HFF-Myc (cell line): ENCODE measurements around the gene PROM1.

Source experiments
- DNase-seq: peaks from one replicate; pipeline ENCODE4 v3.0.0-alpha.2; 2011; ENCODE audit warnings: low read depth; ENCODE audit errors: extremely low read depth
- H3K4me3 ChIP-seq: replicated peaks from 2 replicates; pipeline ENCODE4 v1.5.1; 2011; ENCODE audit warnings: low read depth, mild to moderate bottlenecking, control low read depth, low read length
- TF ChIP-seq, protein P1 (sequence below): IDR thresholded peaks from 2 replicates; pipeline ENCODE4 v1.5.1; 2012; ENCODE audit warnings: mild to moderate bottlenecking, low read depth, low read length, control low read depth; ENCODE audit errors: missing control alignments

PROM1 gene

DNA sequence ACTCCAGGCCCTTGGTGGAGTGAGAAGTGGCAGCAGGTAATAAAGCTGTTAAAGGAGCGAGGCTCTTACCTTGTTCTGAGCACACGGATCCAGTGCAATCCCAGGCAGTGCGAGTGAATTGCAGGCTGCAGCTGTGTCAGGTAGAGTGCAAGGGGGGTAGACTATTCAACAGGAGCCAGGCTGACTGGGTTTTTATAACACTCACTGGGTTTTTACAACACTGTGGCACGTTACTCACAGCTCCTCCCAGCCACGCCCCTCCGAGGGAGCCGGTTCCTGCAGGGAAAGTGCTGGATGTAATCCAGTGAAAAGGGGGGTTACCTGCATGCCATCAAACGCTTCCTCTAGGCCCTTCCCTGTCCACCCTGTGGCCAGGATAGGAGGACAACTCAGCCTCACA is 145.6 kb downstream of the PROM1 start:
- no peak for DNase-seq
- H3K4me3 ChIP-seq = no peak overlapping the region
- TF ChIP-seq, protein P1, sequence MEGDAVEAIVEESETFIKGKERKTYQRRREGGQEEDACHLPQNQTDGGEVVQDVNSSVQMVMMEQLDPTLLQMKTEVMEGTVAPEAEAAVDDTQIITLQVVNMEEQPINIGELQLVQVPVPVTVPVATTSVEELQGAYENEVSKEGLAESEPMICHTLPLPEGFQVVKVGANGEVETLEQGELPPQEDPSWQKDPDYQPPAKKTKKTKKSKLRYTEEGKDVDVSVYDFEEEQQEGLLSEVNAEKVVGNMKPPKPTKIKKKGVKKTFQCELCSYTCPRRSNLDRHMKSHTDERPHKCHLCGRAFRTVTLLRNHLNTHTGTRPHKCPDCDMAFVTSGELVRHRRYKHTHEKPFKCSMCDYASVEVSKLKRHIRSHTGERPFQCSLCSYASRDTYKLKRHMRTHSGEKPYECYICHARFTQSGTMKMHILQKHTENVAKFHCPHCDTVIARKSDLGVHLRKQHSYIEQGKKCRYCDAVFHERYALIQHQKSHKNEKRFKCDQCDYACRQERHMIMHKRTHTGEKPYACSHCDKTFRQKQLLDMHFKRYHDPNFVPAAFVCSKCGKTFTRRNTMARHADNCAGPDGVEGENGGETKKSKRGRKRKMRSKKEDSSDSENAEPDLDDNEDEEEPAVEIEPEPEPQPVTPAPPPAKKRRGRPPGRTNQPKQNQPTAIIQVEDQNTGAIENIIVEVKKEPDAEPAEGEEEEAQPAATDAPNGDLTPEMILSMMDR = no peak

DNA sequence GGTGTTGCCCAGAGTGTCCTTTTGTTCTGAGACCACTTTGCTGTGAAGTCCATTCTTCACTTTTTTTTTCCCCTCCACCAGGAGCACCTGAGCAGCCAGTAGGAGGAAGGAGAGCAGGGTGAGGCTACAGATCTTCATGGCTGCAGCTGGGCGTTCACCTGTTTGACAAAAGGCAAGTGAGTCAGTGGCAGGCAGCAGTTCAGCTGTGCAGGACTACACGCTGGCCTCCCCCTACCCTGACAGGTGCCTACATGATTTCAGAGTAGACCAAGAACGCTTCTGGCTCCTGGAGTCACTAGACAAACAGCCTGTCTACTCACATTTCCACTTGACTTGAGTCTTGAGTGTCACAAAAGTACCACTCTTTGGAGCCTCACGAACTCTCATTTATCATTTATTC is 147.3 kb downstream of the PROM1 start:
- TF ChIP-seq, protein P1 = no peak
- no peak overlapping the region for H3K4me3 ChIP-seq
- DNase-seq = no peak

DNA sequence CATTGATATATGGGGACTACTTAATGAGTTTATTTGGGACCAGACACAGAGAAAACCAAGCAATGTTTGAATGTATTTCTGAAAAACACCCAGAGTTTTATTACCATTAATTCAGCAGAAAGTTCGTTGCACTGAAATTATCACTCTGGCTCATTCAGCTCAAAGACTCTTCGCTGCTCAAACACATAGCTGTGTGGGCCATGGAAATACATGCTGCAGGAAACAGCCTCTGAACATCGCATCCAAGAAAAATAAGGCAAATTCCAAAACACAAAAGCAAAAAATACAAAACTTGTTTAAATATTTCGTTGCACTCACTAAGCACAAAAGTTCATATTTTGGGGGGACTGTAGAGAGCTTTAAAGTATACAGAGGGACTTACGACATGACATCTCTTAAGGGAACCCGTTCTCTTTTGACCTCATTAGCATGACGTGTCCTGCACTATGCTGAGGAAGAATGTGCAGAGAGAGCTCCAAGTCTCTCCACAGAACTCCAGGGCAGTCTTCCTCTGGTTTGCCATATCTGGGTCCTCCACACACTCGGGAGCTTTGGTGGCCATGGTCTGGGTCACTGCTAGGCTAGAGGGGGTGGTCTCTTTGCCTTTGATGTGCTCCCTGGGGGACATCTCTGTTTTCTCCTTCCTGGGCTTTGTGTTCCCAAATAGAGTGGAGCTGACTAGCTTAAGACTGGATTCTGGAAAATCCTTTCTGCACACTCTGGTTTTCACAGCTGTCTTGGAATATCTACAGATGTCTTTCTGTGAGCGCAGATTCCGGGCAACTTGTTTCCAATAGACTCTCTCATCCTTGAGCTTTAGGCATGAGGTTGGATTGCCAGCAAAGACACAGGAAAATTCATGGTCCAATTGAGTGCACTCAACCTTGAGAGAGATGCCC is 148.1 kb downstream of the PROM1 start:
- TF ChIP-seq, protein P1 = no peak
- no peak for DNase-seq
- no peak overlapping the region for H3K4me3 ChIP-seq

DNA sequence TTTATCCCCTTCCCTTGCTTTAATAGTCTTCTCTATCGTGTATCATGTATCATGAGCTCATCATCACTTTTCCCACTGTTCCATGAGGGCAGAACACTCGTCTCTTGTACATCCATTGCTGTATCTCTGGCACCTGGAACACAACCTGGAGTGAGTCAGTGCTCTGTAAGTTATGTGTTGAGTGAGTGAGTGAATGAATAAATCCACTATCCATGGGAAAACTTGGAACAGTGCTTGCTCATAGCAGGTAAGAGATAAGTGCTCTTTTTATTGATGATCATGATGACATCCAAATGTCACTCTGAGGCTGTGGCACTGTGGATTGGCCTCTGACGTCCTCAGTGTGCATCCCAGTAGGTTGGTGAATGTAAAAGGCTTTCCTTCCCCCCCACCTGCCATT is 149.6 kb downstream of the PROM1 start:
- DNase-seq = no peak
- TF ChIP-seq, protein P1 = no peak
- no peak overlapping the region for H3K4me3 ChIP-seq

DNA sequence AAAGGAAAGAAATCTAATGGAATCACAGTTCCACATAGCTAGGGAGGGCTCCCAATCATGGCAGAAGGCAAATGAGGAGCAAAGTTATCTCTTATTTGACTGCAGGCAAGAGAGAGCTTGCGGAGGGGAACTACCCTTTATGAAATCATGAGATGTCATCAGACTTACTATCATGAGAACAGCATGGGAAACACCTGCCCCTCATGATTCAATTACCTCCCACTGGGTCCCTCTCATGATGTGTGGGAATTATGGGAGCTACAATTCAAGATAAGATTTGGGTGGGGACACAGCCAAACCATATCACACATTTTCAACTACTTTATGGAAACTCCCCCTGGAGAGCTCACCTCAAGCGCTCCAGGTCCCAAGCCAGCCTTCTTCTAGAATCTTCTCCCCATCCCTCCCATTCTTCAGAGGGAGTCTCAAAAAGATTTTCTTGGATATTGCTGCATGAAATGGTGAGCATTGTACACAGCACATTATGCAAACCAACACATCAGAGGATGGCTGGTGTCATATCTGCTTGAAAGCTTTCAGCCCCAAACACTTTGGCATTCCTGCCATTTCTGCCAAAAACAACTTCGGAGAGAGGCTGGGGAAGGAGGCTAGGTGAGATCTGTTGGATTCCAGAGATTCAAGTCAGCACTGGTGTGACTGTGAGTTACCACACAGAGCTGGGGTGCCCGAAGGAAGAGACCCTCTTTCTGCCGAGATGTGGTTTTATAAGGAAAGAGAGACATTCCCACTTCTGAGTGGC is 152.2 kb downstream of the PROM1 start:
- H3K4me3 ChIP-seq = no peak overlapping the region
- no peak for DNase-seq
- TF ChIP-seq, protein P1 = no peak

DNA sequence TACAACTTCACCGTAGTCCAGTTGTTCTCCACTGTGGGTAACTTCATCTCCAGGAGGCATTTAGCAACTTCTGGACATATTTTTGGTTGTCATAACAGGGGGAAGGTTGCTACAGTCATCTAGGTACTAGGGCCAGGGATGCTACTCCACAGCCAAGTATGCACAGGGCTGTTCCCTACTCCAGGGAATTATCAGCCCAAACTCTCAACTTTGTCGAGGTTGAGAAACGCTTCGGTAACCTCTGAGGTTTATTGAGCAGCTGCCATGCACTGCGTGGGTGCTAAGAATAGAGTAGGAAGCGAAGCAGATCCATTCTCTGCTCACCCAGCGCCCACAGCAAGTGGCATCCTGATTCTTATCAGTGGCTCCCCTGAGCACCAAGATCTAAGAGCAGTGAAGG is 153.5 kb downstream of the PROM1 start:
- H3K4me3 ChIP-seq = no peak overlapping the region
- TF ChIP-seq, protein P1 = no peak
- DNase-seq = no peak
